HEK293T (cell line): ENCODE data around the gene DNAJC10.

ENCODE experiments used
- ELF4 ChIP-seq: fragments of 450-650 bp; IDR thresholded peaks from 2 replicates; pipeline ENCODE4 v1.6.1; 2017; ENCODE audit warnings: antibody characterized with exemption
- FOXA1 ChIP-seq: fragments of 450-650 bp; IDR thresholded peaks from 2 replicates; pipeline ENCODE4 v1.6.1; 2016; ENCODE audit warnings: mild to moderate bottlenecking
- FOXK2 ChIP-seq: fragments of 450-650 bp; IDR thresholded peaks from 2 replicates; pipeline ENCODE4 v1.6.1; 2016; ENCODE audit warnings: mild to moderate bottlenecking
- FOXM1 ChIP-seq: fragments of 450-650 bp; IDR thresholded peaks from 2 replicates; pipeline ENCODE4 v1.6.1; 2017; ENCODE audit warnings: mild to moderate bottlenecking, borderline replicate concordance
- LEF1 ChIP-seq: fragments of 450-650 bp; IDR thresholded peaks from 2 replicates; pipeline ENCODE4 v1.6.1; 2017; ENCODE audit warnings: mild to moderate bottlenecking, borderline replicate concordance
- SP1 ChIP-seq: fragments of 450-650 bp; IDR thresholded peaks from 2 replicates; pipeline ENCODE4 v1.6.1; 2017
- SUZ12 ChIP-seq: fragments of 450-650 bp; IDR thresholded peaks from 2 replicates; pipeline ENCODE4 v1.6.1; 2016; ENCODE audit warnings: mild to moderate bottlenecking
- TF ChIP-seq, protein P1 (sequence below): fragments of 450-650 bp; IDR thresholded peaks from 2 replicates; pipeline ENCODE4 v1.6.1; 2016

DNA sequence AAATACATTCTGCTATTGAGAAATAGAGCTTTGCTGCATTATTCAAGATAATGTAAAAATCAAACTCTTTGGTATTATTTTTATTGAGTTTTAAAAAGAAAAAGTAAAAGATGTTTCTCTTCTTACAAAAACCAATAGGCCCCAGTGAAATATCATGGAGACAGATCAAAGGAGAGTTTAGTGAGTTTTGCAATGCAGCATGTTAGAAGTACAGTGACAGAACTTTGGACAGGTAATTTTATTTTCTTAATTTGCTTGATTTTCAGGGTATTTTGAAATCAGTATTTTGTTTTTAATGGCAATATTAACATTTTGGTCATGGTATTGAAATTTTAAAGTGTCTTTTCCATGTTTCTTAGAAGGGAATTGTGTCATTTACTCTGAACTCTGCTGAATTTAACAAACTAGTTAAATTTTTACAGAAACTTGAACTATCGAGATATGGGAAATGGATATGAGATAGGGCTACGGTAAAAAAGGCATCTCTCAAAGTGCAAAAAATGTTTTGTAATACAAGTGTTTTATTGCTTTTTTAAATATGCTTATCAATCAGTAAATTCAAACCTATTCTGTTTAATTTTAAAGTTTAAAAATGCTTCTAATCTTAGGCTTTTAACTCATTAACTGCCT, 13.8 kb downstream of the DNAJC10 start:
- TF ChIP-seq SUZ12 (no peak), ELF4 (no peak), FOXA1 (no peak), FOXM1 (no peak), FOXK2 (no peak), LEF1 (no peak), SP1 (no peak)
- TF ChIP-seq, protein P1, sequence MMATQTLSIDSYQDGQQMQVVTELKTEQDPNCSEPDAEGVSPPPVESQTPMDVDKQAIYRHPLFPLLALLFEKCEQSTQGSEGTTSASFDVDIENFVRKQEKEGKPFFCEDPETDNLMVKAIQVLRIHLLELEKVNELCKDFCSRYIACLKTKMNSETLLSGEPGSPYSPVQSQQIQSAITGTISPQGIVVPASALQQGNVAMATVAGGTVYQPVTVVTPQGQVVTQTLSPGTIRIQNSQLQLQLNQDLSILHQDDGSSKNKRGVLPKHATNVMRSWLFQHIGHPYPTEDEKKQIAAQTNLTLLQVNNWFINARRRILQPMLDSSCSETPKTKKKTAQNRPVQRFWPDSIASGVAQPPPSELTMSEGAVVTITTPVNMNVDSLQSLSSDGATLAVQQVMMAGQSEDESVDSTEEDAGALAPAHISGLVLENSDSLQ: no peak
